GM18951 (cell line): ENCODE data around the gene LAMA3.

Experiments
- POLR2A ChIP-seq: IDR thresholded peaks from 4 replicates; pipeline ENCODE4 v1.6.1; 2011; ENCODE audit warnings: mild to moderate bottlenecking; ENCODE audit not compliant: insufficient read length, insufficient read depth; ENCODE audit errors: extremely low read depth
- in situ Hi-C: fragments of 300-500 bp; cut with MboI; formaldehyde crosslinking; loops from one replicate; pipeline ENCODE4 v1.12.0; 2022; ENCODE audit warnings: low sequenced_read_pairs, mixed read lengths, inconsistent platforms; ENCODE audit not compliant: unreplicated experiment

Gene LAMA3

GRCh38 chr18:23879544-23879943, 190.3 kb downstream of the LAMA3 start:
- in situ Hi-C loops: no loop called here
- TF ChIP-seq POLR2A: no peak

DNA sequence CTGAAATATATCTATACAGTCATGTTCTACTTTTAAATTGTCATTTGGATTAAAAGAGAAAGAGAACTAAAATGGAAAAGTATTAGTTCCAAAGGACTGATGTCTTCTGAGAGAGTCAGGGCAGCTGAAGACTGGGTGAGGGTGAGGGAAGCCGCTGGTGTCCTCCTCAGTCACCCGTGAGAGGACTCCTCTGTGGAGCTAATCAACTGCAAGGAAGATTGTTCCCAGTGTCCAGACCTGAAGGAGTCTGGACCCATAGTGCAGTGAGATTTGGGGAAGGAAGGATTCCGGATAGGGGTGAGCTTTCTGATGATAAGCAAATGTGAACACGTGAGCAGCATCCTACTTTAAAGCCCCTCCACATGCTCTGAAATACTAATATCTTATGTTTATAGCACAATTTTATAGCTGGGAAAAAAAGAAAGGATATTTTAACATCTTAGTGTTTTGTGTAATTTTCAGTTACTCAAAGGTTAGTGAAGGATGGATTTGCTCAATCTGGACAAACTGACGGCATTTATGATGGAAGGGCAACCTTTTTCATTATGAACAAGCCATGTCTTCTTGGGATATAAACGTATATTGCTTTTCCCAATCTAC, 190.8 kb downstream of the LAMA3 start:
- no peak for TF ChIP-seq POLR2A
- in situ Hi-C loops: no loop called here

DNA sequence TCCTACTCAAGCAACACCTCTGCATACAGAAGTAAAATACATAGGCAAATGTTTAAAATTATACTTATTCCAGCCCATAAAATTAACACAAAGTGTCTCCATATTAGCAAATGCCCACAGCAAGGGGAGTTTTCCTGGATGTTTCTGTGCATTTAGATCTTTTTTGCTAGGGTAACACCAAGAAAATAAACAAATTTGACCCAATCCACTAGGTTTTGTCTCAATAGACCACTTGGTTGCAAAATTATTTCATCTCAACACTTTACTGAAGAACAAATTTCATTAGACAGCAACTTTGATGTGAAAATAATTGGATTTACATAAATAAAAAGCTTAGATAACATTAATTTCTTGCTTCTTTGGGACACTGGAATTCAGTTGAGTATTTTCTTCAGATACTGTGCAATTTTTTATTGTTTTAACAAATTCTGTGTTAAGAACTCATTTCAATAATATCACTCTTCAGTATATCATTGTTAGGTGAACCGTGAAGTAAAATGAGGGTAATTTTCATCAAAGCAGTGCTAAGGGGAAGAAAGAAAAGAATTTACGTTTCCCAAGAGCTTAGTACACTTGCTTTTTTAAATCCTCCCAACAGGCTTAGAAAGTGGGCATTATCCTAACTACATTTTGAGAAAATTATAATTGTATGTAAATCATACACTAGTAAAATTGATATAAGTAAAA, 191.8 kb downstream of the LAMA3 start:
- TF ChIP-seq POLR2A: no peak
- in situ Hi-C loops: no loop called here

DNA sequence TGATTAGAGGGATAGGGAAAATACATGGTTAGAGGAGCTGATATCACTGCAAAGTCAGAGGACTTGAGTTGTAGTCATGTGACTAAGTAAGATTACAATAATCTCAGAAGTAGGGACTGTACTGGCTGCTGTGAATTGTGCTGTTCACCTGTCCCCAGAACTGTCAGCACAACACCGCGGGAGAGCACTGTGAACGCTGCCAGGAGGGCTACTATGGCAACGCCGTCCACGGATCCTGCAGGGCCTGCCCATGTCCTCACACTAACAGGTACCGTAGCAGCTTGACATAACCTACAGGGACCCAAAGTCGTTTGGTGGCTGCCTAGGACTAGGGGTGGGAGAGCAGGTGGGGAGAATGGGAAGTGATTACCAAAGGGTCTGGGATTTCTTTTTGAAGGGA, 192.5 kb downstream of the LAMA3 start:
- in situ Hi-C loops: no loop called here
- TF ChIP-seq POLR2A: no peak

DNA sequence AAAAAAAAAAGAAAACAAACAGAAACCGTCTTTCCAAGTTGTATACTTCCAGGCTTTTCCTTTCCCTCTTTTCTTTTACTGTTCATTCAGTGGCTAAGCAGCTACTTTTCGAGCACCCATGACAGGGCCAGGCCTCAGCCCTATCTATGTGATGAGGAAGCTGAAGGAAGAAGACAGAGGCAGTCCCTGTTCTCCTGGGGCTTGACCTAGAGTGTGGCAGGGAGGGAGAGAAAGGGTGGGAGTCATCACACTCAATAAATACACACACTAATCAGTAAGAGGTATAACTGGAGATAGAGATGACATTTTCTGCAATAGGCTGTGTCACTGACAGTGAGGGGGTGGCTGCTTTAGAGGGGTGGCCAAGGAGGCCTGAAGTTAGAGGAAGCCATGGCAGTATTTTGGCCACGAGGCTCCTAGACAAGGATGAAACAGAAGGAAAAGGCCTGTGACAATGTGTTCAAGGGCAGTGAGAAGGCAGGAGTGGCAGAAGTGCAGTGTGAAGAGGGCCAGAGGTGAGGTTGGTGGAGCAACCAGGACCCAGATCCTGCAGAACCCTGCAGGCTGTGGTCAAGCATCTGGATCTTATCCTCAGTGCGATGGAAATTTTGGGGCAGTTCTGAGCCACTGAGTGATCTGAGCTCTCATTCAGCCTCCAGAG, 193.5 kb downstream of the LAMA3 start:
- in situ Hi-C loops: no loop called here
- no peak for TF ChIP-seq POLR2A

DNA sequence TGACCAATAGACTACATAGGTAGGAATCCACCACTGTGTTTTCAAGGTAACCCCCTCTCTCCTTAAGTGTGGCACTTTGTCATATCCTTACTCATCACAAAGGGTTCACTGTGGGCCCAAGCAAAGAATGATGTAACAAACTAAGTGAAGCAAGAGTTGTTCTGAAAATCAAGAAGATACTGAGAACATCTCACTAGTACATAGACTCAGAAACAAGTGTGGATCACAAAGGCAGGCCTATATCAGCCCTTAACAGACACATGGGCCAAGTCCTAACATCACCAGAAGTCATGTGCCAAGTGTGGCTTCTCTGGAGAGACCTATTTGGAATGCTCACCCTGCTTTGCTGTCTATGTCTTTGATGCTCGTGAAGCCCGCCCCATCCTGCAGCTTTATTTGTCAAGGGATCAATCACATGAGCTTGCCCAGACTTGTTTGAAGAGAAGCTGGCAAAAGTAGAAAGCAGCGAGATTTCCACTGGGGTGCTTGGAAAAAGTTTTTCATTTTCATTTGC, 194.1 kb downstream of the LAMA3 start:
- in situ Hi-C loops: no loop called here
- no peak for TF ChIP-seq POLR2A

DNA sequence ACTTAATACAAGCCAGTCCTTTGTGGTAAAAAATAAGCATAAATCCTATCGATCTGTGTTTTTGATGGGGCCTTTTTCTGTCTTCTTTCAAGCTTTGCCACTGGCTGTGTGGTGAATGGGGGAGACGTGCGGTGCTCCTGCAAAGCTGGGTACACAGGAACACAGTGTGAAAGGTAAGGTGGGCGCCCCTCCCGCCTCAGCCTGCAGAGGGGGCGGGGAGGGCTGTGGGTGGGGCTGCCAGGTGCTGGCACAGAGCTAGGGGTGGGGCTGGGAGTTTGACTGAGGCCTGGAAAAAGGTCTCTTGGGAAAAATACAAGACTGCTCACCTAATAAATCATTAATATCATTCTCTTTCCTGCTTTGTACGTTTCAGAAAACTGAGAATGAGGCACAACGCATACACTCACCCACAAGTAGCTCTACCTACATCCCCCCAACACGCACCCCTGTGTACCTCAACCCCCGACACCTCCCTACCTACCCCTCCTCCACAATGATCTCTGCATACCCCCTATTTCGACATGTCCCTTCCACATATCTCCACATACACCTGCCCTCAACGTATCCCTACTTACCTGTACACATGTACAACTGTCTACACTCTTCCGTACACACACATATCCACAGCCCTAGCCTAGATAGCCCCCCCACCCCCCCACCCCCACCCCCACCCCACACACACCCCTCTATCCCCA, 195.6 kb downstream of the LAMA3 start:
- no peak for TF ChIP-seq POLR2A
- in situ Hi-C loops: no loop called here

GRCh38 chr18:23885750-23886149, 196.5 kb downstream of the LAMA3 start:
- in situ Hi-C loops: no loop called here
- no peak for TF ChIP-seq POLR2A

DNA sequence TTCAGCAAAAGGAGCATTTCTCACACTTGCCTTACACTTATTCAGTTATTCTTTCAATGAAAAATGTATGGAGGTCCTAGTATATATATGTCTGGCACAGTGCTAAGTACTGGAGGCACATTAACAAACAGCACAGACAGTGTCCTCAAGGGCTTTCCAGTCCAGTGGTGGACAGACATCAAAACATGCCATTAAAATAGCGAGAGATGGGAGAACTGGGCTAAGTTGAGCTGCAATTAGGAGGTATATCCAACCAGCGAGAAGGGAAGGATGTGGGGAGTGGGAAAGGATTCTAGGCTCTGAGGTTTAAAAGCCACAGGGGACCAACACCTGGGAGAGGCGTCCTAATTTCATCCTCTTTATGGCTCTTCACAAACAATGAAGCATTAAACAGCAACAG, 197.8 kb downstream of the LAMA3 start:
- in situ Hi-C loops: no loop called here
- TF ChIP-seq POLR2A: no peak

DNA sequence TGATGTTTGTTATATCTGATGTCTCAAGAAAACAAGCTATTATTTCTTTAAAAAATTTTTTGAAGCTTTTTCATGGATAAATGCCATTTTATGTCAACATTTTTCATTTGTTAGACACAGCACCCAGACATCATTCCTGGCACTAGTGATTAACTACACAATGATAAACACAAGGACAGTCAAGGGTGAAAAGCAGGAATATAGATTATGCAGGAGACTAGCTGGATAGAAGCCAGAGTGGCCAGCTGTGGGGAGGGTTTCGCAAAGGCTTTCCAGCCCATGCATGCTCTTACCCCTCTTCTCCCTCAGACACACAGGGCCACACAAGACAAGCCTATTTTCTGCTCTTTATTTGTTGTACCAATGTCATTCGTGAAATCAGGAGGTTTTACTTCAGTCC, 198.2 kb downstream of the LAMA3 start:
- in situ Hi-C loops: no loop called here
- TF ChIP-seq POLR2A: no peak

DNA sequence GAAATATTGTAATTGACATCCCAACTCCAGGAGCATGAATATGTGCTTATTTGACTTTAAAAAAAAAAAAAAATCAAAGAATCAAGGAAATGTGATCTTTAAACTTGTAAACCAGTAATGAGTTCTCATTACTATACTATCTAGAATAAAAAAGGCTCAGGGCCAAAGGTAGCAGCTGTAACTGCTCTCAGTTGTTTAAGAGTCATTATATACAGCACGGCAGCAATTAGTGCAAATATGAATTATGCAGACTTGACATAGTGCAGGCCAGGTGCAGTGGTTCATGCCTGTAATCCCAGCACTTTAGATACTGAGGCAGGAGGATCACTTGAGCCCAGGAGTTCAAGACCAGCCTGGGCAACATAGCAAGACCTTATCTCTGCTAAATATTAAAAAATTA, 199.6 kb downstream of the LAMA3 start:
- no peak for TF ChIP-seq POLR2A

DNA sequence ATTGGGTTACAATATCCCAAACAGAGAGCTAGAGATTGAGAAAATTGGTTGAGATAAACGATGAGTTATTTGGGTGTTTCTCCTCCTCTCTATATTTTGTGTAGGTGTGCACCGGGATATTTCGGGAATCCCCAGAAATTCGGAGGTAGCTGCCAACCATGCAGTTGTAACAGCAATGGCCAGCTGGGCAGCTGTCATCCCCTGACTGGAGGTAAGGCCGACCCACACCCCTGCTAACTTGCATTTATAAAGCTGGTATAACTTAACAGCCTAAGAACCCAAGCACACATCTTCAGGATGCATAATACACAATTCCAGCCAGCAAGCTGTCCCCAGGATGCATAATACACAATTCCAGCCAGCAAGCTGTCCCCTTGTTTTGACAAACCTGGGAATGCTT, 200.7 kb downstream of the LAMA3 start:
- TF ChIP-seq POLR2A: no peak
- in situ Hi-C loops: no loop called here

More for the DNA sequence above, 199.6 kb downstream of the LAMA3 start:
- in situ Hi-C loops: no loop called here

DNA sequence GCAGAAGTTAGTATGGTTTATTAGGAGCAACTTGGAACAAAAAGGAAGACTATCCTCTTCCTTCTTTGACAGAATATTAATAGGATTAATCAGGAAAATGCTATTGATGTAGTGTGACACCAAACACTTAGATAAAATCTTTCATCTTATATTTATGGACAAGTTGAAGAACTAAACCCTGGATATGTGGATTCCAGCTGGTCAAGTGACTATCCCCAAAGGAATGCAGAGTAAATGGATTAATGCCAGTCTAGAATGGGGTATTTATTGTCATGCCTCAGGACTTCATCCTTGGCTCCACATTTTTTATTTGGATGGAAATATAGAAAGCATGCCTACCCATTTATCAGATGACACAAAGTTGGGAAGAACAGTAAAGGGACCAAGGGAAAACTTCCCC, 201.3 kb downstream of the LAMA3 start:
- in situ Hi-C loops: no loop called here
- no peak for TF ChIP-seq POLR2A
